HepG2 (cell line): ENCODE data around the gene CHL1. TPM values are rescaled to one million over a fixed set of nuclear protein-coding genes. Genes with fewer than 3 reads are reported as not detected.

Source experiments
- ATAC-seq: fragments of 200-7000 bp; cut with Tn5 transposase; 3 replicates; pipeline ENCODE4 v1.9.1; 2020; ENCODE audit warnings: mild to moderate bottlenecking, moderate library complexity
- BruUV-seq: library from RNA; stranded (reverse); fragments of 400-500 nt; replicated peaks from 2 replicates; lab custom pipeline; 2021; lab: Mats Ljungman, UMichigan
- CTCF ChIA-PET: fragments of 300-600 bp; formaldehyde crosslinking; extraction: SDS; loops from one replicate; lab custom pipeline; 2021; ENCODE audit warnings: low total read pairs, inconsistent platforms, low intra/inter-chr PET ratio; lab: Yijun Ruan, JAX
- POLR2A ChIA-PET: fragments of 350-600 bp; sonication (Branson Sonifier 250); formaldehyde crosslinking; loops from one replicate; lab custom pipeline; 2020; ENCODE audit warnings: antibody characterized with exemption, inconsistent platforms; lab: Yijun Ruan, JAX
- DNase-seq: peaks from one replicate; pipeline ENCODE4 v3.0.0-alpha.2; 2015; ENCODE audit warnings: low spot score
- FAIRE-seq: peaks from 3 replicates; lab custom pipeline; 2011; peaks lifted over from hg19 to GRCh38; lab: Jason Lieb, UNC
- H2AFZ ChIP-seq: one replicate; pipeline ENCODE4 v1.6.1; 2011; ENCODE audit warnings: low read length, inconsistent platforms
- H3K27ac ChIP-seq: fragments of 300-600 bp; 3 replicates; pipeline ENCODE4 v1.8.0; 2011; ENCODE audit warnings: mixed run types, mild to moderate bottlenecking, mixed read lengths, low read length, inconsistent platforms; ENCODE audit not compliant: insufficient read depth; ENCODE audit errors: extremely low read length
- H3K27me3 ChIP-seq, 2 experiments: fragments of 200-600 bp in 1 of 2; 2 replicates in 1 of 2; 3 replicates in 1 of 2; pipeline versions ENCODE4 v1.6.0 to v1.8.0; 2011; ENCODE audit warnings: low read length in 2 of 2, mild to moderate bottlenecking in 2 of 2, moderate library complexity in 2 of 2, inconsistent platforms in 1 of 2; ENCODE audit not compliant: insufficient read depth in 2 of 2, control insufficient read depth in 1 of 2
- H3K36me3 ChIP-seq, 2 experiments: fragments of 200-600 bp in 1 of 2; replicated peaks in 1 of 2; 2 replicates in 1 of 2; 3 replicates in 1 of 2; pipeline versions ENCODE4 v1.5.1 to v1.8.0; 2011; ENCODE audit warnings: low read length in 2 of 2, inconsistent platforms in 1 of 2; ENCODE audit not compliant: insufficient read depth in 2 of 2, control insufficient read depth in 1 of 2
- H3K4me1 ChIP-seq: 2 replicates; pipeline ENCODE4 v1.5.1; 2012; ENCODE audit warnings: low read length, inconsistent platforms; ENCODE audit not compliant: insufficient read depth
- H3K4me2 ChIP-seq: 2 replicates; pipeline ENCODE4 v1.6.0; 2011; ENCODE audit warnings: low read depth, low read length, inconsistent platforms
- H3K4me3 ChIP-seq, 3 experiments: fragments of 200-600 bp in 1 of 3; sonication (generic), shearing (Covaris generic) in 1 of 3; replicated peaks in 1 of 3; 2 replicates each; pipeline ENCODE4 v1.5.1; 2011 to 2016; ENCODE audit warnings: low read length in 3 of 3, inconsistent platforms in 2 of 3, low read depth in 2 of 3, mild to moderate bottlenecking in 2 of 3, control low read depth in 1 of 3, mixed read lengths in 1 of 3; ENCODE audit not compliant: insufficient read depth in 1 of 3
- H3K79me2 ChIP-seq: one replicate; pipeline ENCODE4 v1.6.1; 2011; ENCODE audit warnings: low read length, inconsistent platforms; ENCODE audit not compliant: insufficient read depth
- H3K9ac ChIP-seq: 2 replicates; pipeline ENCODE4 v1.6.0; 2011; ENCODE audit warnings: mild to moderate bottlenecking, low read depth, low read length, inconsistent platforms; ENCODE audit not compliant: insufficient read depth
- H3K9me3 ChIP-seq: 2 replicates; pipeline ENCODE4 v1.5.1; 2012; ENCODE audit warnings: mild to moderate bottlenecking, low read length
- H4K20me1 ChIP-seq: 2 replicates; pipeline ENCODE4 v1.6.0; 2011; ENCODE audit warnings: inconsistent platforms, mild to moderate bottlenecking, low read length, moderate library complexity; ENCODE audit not compliant: insufficient read depth
- CCAR2 ChIP-seq: fragments of 200-400 bp; formaldehyde crosslinking; optimal IDR thresholded peaks from 2 replicates; pipeline ENCODE3; 2018; ENCODE audit warnings: low read depth, mild to moderate bottlenecking, low read length, moderate library complexity
- LCORL ChIP-seq, 2 experiments: fragments of 450-650 bp in 1 of 2; sonication (generic) in 1 of 2; formaldehyde crosslinking in 1 of 2; IDR thresholded peaks; 2 replicates each; pipeline versions ENCODE4 v1.5.0 to v1.6.1; 2017 to 2020; ENCODE audit warnings: antibody characterized with exemption in 1 of 2, missing genetic modification reagents in 1 of 2
- NFE2 ChIP-seq: sonication (generic); formaldehyde crosslinking; IDR thresholded peaks from 2 replicates; pipeline ENCODE4 v1.4.0; 2020; ENCODE audit warnings: missing genetic modification reagents
- RFX5 ChIP-seq: IDR thresholded peaks from 2 replicates; pipeline ENCODE4 v1.6.1; 2011; ENCODE audit warnings: low read depth, low read length, improper control_type of control experiment
- RORA ChIP-seq: sonication (generic); formaldehyde crosslinking; IDR thresholded peaks from 2 replicates; pipeline ENCODE4 v1.5.0; 2020; ENCODE audit warnings: mild to moderate bottlenecking, missing genetic modification reagents, moderate library complexity
- SNRNP70 ChIP-seq: fragments of 200-400 bp; formaldehyde crosslinking; IDR thresholded peaks from 2 replicates; pipeline ENCODE4 v1.6.1; 2017; ENCODE audit warnings: mild to moderate bottlenecking, low read depth, low read length, moderate library complexity
- TP53 ChIP-seq: sonication (generic); formaldehyde crosslinking; conservative IDR thresholded peaks from 2 replicates; pipeline ENCODE4 v1.4.0; 2020; ENCODE audit warnings: missing genetic modification reagents
- ZNF292 ChIP-seq: sonication (generic); formaldehyde crosslinking; IDR thresholded peaks from 2 replicates; pipeline ENCODE4 v1.8.1; 2022; ENCODE audit warnings: mild to moderate bottlenecking, low read depth, missing genetic modification reagents, borderline replicate concordance
- ZNF605 ChIP-seq: sonication (generic); formaldehyde crosslinking; IDR thresholded peaks from 2 replicates; pipeline ENCODE4 v1.8.0; 2022; ENCODE audit warnings: mild to moderate bottlenecking, missing genetic modification reagents
- WGBS: methylation state at CpG from one replicate; pipeline ENCODE4 v1.1.6; 2017; ENCODE audit warnings: low lambda C conversion rate; 5-methylcytosine and 5-hydroxymethylcytosine counted together
- in situ Hi-C: cut with HindIII; loops from 2 replicates; pipeline ENCODE4 v1.10.0; 2017; ENCODE audit warnings: low pct_unique_long_range_greater_than_20kb; ENCODE audit not compliant: extremely low pct_ligation_motif_present
- intact Hi-C: fragments of 100-400 bp; cut with micrococcal nuclease; formaldehyde crosslinking; loops from one replicate; pipeline ENCODE4 v1.10.0; 2022; ENCODE audit not compliant: unreplicated experiment
- polyA plus RNA-seq, 8 experiments: library from polyadenylated mRNA; depleted of rRNA in 3 of 8; stranded (reverse) in 7 of 8; unstranded in 1 of 8; fragments of >200 nt; fragmentation: Illumina TruSeq in 4 of 8; extraction: Trizol in 4 of 8; gene quantifications; 2 replicates each; pipeline versions ENCODE4 v1.2.1 to v1.2.3, GENCODE V29; 2011 to 2016; ENCODE audit warnings: low read depth in 4 of 8, missing spikeins in 1 of 8, mixed read lengths in 1 of 8; ENCODE audit not compliant: insufficient read depth in 1 of 8
- small RNA-seq, 3 experiments: library from RNA; depleted of rRNA; stranded (forward); fragments of <200 nt; gene quantifications; one replicate each; pipeline ENCODE3, GENCODE V24; 2012; ENCODE audit warnings: low read depth in 2 of 3, low replicate concordance in 1 of 3; ENCODE audit not compliant: insufficient read length in 3 of 3, insufficient read depth in 2 of 3
- total RNA-seq, 5 experiments: library from RNA; depleted of rRNA; stranded (reverse); fragments of >200 nt; fragmentation: Illumina TruSeq; extraction: Trizol; gene quantifications; 2 replicates each; pipeline ENCODE4 v1.2.3, GENCODE V29; 2016; ENCODE audit warnings: low read depth in 1 of 5

CHL1 gene
- total and polyA plus RNA-seq, 2 of the 13 experiments (the other 11 are each of a cell fraction or from before 2014, with no cell fraction given): not detected

DNA sequence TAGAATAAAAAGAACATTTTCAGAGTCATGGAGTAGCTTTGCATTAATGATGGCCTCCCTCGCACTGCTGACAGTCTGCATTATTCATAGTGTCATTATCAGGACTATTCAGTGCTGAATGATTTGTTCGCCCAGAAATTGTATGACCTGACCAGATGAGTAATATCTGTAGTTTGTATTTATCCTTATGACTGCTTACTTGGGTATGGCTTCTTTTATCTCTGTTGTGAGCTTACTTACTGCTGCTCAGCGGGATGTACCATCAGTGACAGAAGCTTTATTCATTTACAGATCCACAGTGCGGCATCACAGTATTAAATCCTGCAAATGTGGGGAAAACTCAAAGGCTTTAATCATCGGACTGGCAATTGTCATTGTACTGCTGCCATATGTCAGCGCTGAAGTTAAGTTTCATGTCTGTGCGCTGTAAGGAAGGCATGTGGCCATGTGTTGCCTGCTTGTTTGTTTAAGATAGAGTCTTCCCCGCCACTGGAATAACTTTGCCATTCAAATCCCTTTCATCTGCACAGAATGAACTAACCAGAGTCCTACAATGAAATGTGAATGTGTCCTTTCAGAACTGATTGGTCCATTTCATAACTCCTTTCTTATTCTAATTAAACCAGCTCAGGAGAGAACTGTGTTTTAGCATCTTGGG is 262.2 kb downstream of the CHL1 start:
- H2AFZ ChIP-seq: no peak overlapping the region
- H3K4me2 ChIP-seq: no peak overlapping the region
- WGBS: 19% methylated on average over 8 of the region's 8 CpGs
- no peak for FAIRE-seq
- BruUV-seq: no TSS peak
- TF ChIP-seq LCORL (IDR thresholded peaks at IDR 0.05) (no peak), LCORL (CRISPR knock-in tag; IDR thresholded peaks at IDR 0.05) (no peak), CCAR2 (no peak), ZNF605 (CRISPR knock-in tag) (no peak), TP53 (CRISPR knock-in tag) (no peak), RFX5 (no peak), ZNF292 (CRISPR knock-in tag) (no peak), SNRNP70 (no peak), NFE2 (CRISPR knock-in tag) (no peak), RORA (CRISPR knock-in tag) (no peak)
- peaks cover 52% of the 10 kb centered on the region for H3K9me3 ChIP-seq
- CTCF ChIA-PET: no interaction called here
- no peak overlapping the region for H3K9ac ChIP-seq
- no peaks in the 10 kb centered on the region for H3K27me3 ChIP-seq
- no peak overlapping the region for H3K4me3 ChIP-seq
- H3K27ac ChIP-seq: no peak overlapping the region
- H4K20me1 ChIP-seq: no peaks in the 10 kb centered on the region
- POLR2A ChIA-PET: no interaction called here
- H3K36me3 ChIP-seq: no peaks in the 10 kb centered on the region
- no peaks in the 10 kb centered on the region for H3K4me1 ChIP-seq
- in situ Hi-C loops: no loop called here
- intact Hi-C loops: no loop called here
- H3K79me2 ChIP-seq: no peaks in the 10 kb centered on the region
- no peak for DNase-seq
- no peak for ATAC-seq

Small RNAs within 50 kb of the gene (small RNA-seq; reads per million reads assigned to genes)
- gene RNU6-1194P: 0 reads per million in 3 experiments
